SH-SY5Y (cell line): ENCODE results near the gene EIF3J.

ENCODE experiments used
- GATA2 ChIP-seq: IDR thresholded peaks from 2 replicates; pipeline ENCODE4 v1.6.1; 2011; ENCODE audit warnings: mild to moderate bottlenecking, low read depth, low read length
- GATA3 ChIP-seq: IDR thresholded peaks from 2 replicates; pipeline ENCODE4 v1.6.1; 2011; ENCODE audit warnings: low read depth, mild to moderate bottlenecking, low read length, moderate library complexity

DNA sequence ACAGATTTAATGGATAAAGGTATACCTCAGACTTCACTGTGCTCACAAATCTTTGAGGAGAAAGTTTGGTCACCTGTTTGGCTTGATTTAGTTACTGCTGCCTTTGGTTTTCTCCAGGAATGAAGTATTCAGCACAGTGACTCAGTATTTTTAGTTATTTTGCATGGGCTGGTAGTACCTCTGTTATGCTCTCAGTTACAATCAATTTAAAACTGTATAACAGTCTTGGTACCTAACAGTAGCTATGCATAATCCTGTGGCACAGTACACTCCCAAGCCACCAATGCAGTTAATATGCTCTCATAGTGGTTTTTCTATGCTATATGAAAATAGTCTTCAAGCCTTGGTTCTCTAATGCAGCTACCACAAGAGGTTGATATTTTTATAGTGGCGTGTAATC is 11.9 kb upstream of the EIF3J start:
- TF ChIP-seq GATA3 (no peak), GATA2 (no peak)
